Effector memory CD4-positive, alpha-beta T cell (primary cell): ENCODE data around the gene AGO1.

Experiments used
- DNase-seq, 3 donors: peaks; one replicate each; pipeline ENCODE4 v3.0.0-alpha.2; 2020
- H3K27ac ChIP-seq: 2 replicates; pipeline ENCODE4 v1.7.0; 2013; ENCODE audit warnings: mild to moderate bottlenecking, low read length, moderate library complexity; ENCODE audit not compliant: insufficient read depth, poor library complexity, severe bottlenecking
- H3K27me3 ChIP-seq: replicated peaks from 2 replicates; pipeline ENCODE4 v1.7.0; 2013; ENCODE audit warnings: mild to moderate bottlenecking, low read length; ENCODE audit not compliant: insufficient read depth, control insufficient read depth, poor library complexity, severe bottlenecking
- H3K36me3 ChIP-seq: 2 replicates; pipeline ENCODE4 v1.7.0; 2013; ENCODE audit warnings: mild to moderate bottlenecking, low read length, moderate library complexity; ENCODE audit not compliant: control insufficient read depth, insufficient read depth
- H3K4me1 ChIP-seq: 2 replicates; pipeline ENCODE4 v1.7.0; 2013; ENCODE audit warnings: low read length, mild to moderate bottlenecking; ENCODE audit not compliant: control insufficient read depth, insufficient read depth, poor library complexity, severe bottlenecking
- H3K4me3 ChIP-seq: 2 replicates; pipeline ENCODE4 v1.7.0; 2013; ENCODE audit warnings: low read length, low read depth, mild to moderate bottlenecking; ENCODE audit not compliant: insufficient read depth, poor library complexity, severe bottlenecking
- H3K9me3 ChIP-seq: 2 replicates; pipeline ENCODE4 v1.7.0; 2013; ENCODE audit warnings: mild to moderate bottlenecking, low read length, moderate library complexity; ENCODE audit not compliant: control insufficient read depth

AGO1 gene

GRCh38 chr1:35850716-35851115 lies 32.3 kb upstream of the AGO1 start:
- no peak for DNase-seq
- H3K27ac ChIP-seq = no peak overlapping the region
- peaks cover 23% of the 10 kb centered on the region for H3K36me3 ChIP-seq
- no peaks in the 10 kb centered on the region for H3K4me1 ChIP-seq
- H3K4me3 ChIP-seq = no peak overlapping the region
- no peaks in the 10 kb centered on the region for H3K27me3 ChIP-seq
- H3K9me3 ChIP-seq = no peaks in the 10 kb centered on the region

- Histone ChIP-seq H3K4me1 (no peaks in the 10 kb centered on the region), H3K36me3 (peaks cover 23% of the 10 kb centered on the region), H3K27ac (no peak overlapping the region), H3K27me3 (no peaks in the 10 kb centered on the region), H3K9me3 (no peaks in the 10 kb centered on the region), H3K4me3 (no peak overlapping the region)
- DNase-seq = no peak
Observed at GRCh38 chr1:35851132-35851869, 31.7 kb upstream of the AGO1 start.

- no peak for DNase-seq
- Histone ChIP-seq H3K9me3 (no peaks in the 10 kb centered on the region), H3K27ac (no peak overlapping the region), H3K4me3 (no peak overlapping the region), H3K27me3 (no peaks in the 10 kb centered on the region), H3K4me1 (no peaks in the 10 kb centered on the region), H3K36me3 (peaks cover 23% of the 10 kb centered on the region)
Observed at GRCh38 chr1:35852241-35852640, 30.8 kb upstream of the AGO1 start.

- Histone ChIP-seq H3K9me3 (no peaks in the 10 kb centered on the region), H3K27ac (no peak overlapping the region), H3K27me3 (no peaks in the 10 kb centered on the region), H3K4me3 (no peak overlapping the region), H3K4me1 (no peaks in the 10 kb centered on the region), H3K36me3 (peaks cover 23% of the 10 kb centered on the region)
- no peak for DNase-seq
Observed at GRCh38 chr1:35854989-35855700, 27.9 kb upstream of the AGO1 start.

- Histone ChIP-seq H3K4me3 (no peak overlapping the region), H3K4me1 (no peaks in the 10 kb centered on the region), H3K36me3 (peaks cover 11% of the 10 kb centered on the region), H3K9me3 (no peaks in the 10 kb centered on the region), H3K27ac (no peak overlapping the region), H3K27me3 (no peaks in the 10 kb centered on the region)
- no peak for DNase-seq
Observed at GRCh38 chr1:35856964-35857363, 26.0 kb upstream of the AGO1 start.

GRCh38 chr1:35857830-35858229 lies 25.2 kb upstream of the AGO1 start:
- no peak for DNase-seq
- no peak overlapping the region for H3K27ac ChIP-seq
- no peaks in the 10 kb centered on the region for H3K4me1 ChIP-seq
- no peak overlapping the region for H3K4me3 ChIP-seq
- peaks cover 5% of the 10 kb centered on the region for H3K36me3 ChIP-seq
- H3K9me3 ChIP-seq = no peaks in the 10 kb centered on the region
- no peaks in the 10 kb centered on the region for H3K27me3 ChIP-seq

GRCh38 chr1:35860696-35861095 lies 22.3 kb upstream of the AGO1 start:
- Histone ChIP-seq H3K9me3 (no peaks in the 10 kb centered on the region), H3K36me3 (no peaks in the 10 kb centered on the region), H3K4me3 (no peak overlapping the region), H3K27me3 (no peaks in the 10 kb centered on the region), H3K27ac (no peak overlapping the region), H3K4me1 (no peaks in the 10 kb centered on the region)
- no peak for DNase-seq

GRCh38 chr1:35863136-35863535 lies 19.9 kb upstream of the AGO1 start:
- Histone ChIP-seq H3K27me3 (no peaks in the 10 kb centered on the region), H3K36me3 (no peaks in the 10 kb centered on the region), H3K9me3 (no peaks in the 10 kb centered on the region), H3K4me3 (no peak overlapping the region), H3K27ac (no peak overlapping the region), H3K4me1 (no peaks in the 10 kb centered on the region)
- no peak for DNase-seq

GRCh38 chr1:35863881-35864625 lies 19.0 kb upstream of the AGO1 start:
- H3K27me3 ChIP-seq = no peaks in the 10 kb centered on the region
- no peak overlapping the region for H3K27ac ChIP-seq
- no peak overlapping the region for H3K4me3 ChIP-seq
- no peaks in the 10 kb centered on the region for H3K36me3 ChIP-seq
- no peaks in the 10 kb centered on the region for H3K9me3 ChIP-seq
- H3K4me1 ChIP-seq = no peaks in the 10 kb centered on the region
- no peak for DNase-seq

GRCh38 chr1:35864813-35865212 lies 18.2 kb upstream of the AGO1 start:
- Histone ChIP-seq H3K4me3 (no peak overlapping the region), H3K4me1 (no peaks in the 10 kb centered on the region), H3K27me3 (no peaks in the 10 kb centered on the region), H3K36me3 (no peaks in the 10 kb centered on the region), H3K9me3 (no peaks in the 10 kb centered on the region), H3K27ac (no peak overlapping the region)
- no peak for DNase-seq
